ENCODE results near the gene IDH3A. TPM values are rescaled to one million over a fixed set of nuclear protein-coding genes. Genes with fewer than 3 reads are reported as not detected.

Gene IDH3A
- total RNA-seq, 1 experiment from 2014 or later, result 115 TPM

DNA sequence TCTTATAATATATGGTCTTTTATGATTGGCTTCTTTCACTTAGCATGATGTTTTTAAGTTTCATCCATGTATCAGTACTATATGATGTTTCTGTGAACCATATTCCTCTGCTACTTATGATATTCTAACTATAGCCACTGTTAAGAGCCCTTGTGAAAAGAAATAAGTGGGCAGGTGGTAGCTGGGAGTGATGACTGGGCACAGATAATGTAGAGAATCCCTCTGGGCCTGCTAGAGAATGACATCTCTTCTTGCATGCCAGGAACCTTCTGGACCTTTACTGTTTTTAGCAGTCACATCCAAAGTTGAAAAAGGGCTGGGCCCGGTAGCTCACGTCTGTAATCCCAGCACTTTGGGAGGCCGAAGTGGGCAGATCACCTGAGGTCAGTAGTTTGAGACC, 10.2 kb downstream of the IDH3A start:
- Histone ChIP-seq H3K4me1 (ENCODE audit: control insufficient read depth in 1 of 2, insufficient read depth in 2 of 2, low read length in 2 of 2) (no peaks in the 10 kb centered on the region), H3K36me3 (ENCODE audit: control insufficient read depth in 1 of 2, insufficient read depth in 2 of 2, low read length in 2 of 2) (peaks cover 31 to 35% of the 10 kb centered on the region in 2 experiments), H3K9me2 (ENCODE audit: insufficient read depth) (no peaks in the 10 kb centered on the region), H4K20me1 (ENCODE audit: insufficient read depth) (no peaks in the 10 kb centered on the region), H3K4me2 (ENCODE audit: low read length) (no peak overlapping the region), H3K27me3 (ENCODE audit: insufficient read depth, low read length) (no peaks in the 10 kb centered on the region), H2AFZ (ENCODE audit: low read depth, low read length, poor library complexity, severe bottlenecking) (no peak overlapping the region), H3K4me3 (replicated peaks in 1 of 2; ENCODE audit: low read depth in 1 of 2, low read length in 2 of 2) (no peak overlapping the region), H3K79me2 (ENCODE audit: insufficient read depth, low read length) (peaks cover 21% of the 10 kb centered on the region), H3K9ac (ENCODE audit: low read length) (no peak overlapping the region), H3K9me3 (ENCODE audit: control insufficient read depth in 1 of 2, insufficient read depth in 1 of 2, low read depth in 1 of 2, low read length in 2 of 2) (no peaks in the 10 kb centered on the region), H3K27ac (ENCODE audit: low read depth, low read length) (no peak overlapping the region)
- ATAC-seq, result no peak
- DNase-seq (ENCODE audit: low read depth, low spot score), result no peak
- intact Hi-C loops (cut with micrococcal nuclease), result no loop called here
- CTCF ChIA-PET, result no interaction called here
- TF ChIP-seq SP1 (IDR thresholded peaks at IDR 0.05; ENCODE audit: low read depth), result no peak
- no peak for TF ChIP-seq ZNF274 (IDR thresholded peaks at IDR 0.05; ENCODE audit: low read depth, low read length)
- no peak for TF ChIP-seq MAX (IDR thresholded peaks at IDR 0.05)
- TF ChIP-seq, protein P1, sequence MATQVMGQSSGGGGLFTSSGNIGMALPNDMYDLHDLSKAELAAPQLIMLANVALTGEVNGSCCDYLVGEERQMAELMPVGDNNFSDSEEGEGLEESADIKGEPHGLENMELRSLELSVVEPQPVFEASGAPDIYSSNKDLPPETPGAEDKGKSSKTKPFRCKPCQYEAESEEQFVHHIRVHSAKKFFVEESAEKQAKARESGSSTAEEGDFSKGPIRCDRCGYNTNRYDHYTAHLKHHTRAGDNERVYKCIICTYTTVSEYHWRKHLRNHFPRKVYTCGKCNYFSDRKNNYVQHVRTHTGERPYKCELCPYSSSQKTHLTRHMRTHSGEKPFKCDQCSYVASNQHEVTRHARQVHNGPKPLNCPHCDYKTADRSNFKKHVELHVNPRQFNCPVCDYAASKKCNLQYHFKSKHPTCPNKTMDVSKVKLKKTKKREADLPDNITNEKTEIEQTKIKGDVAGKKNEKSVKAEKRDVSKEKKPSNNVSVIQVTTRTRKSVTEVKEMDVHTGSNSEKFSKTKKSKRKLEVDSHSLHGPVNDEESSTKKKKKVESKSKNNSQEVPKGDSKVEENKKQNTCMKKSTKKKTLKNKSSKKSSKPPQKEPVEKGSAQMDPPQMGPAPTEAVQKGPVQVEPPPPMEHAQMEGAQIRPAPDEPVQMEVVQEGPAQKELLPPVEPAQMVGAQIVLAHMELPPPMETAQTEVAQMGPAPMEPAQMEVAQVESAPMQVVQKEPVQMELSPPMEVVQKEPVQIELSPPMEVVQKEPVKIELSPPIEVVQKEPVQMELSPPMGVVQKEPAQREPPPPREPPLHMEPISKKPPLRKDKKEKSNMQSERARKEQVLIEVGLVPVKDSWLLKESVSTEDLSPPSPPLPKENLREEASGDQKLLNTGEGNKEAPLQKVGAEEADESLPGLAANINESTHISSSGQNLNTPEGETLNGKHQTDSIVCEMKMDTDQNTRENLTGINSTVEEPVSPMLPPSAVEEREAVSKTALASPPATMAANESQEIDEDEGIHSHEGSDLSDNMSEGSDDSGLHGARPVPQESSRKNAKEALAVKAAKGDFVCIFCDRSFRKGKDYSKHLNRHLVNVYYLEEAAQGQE (IDR thresholded peaks at IDR 0.05; ENCODE audit: low read depth), result no peak
- no peak for TF ChIP-seq EZH2phosphoT487 (IDR thresholded peaks at IDR 0.05; ENCODE audit: borderline replicate concordance)
- no peak for TF ChIP-seq FOSL1 (IDR thresholded peaks at IDR 0.05; ENCODE audit: low read depth)
- TF ChIP-seq SRF (IDR thresholded peaks at IDR 0.05; ENCODE audit: low read depth), result no peak
- TF ChIP-seq JUND (IDR thresholded peaks at IDR 0.05), result no peak
- no peak for TF ChIP-seq TCF7L2 (IDR thresholded peaks at IDR 0.05; ENCODE audit: borderline replicate concordance, extremely low read depth, insufficient read depth, insufficient read length)
- TF ChIP-seq YY1 (IDR thresholded peaks at IDR 0.05; ENCODE audit: extremely low read depth, insufficient replicate concordance, low read depth, low read length), result no peak
- TF ChIP-seq ZBTB33 (IDR thresholded peaks at IDR 0.05; ENCODE audit: extremely low read depth, insufficient replicate concordance, low read length), result no peak
- TF ChIP-seq ZFX (IDR thresholded peaks at IDR 0.05), result no peak
- no peak for TF ChIP-seq EZH2 (IDR thresholded peaks at IDR 0.05)
- TF ChIP-seq SIN3A (IDR thresholded peaks at IDR 0.05; ENCODE audit: low read depth), result no peak
- POLR2A ChIA-PET, result interaction anchor here (0.6 kb wide), 1 partner anchor 10 kb away, joined by 3 read pairs; the partner anchor contains the start of gene IDH3A
- RAD21 ChIA-PET (ENCODE audit: low non-redundant PET in 1 of 2, low total read pairs in 2 of 2, uncharacterized antibody in 2 of 2, unreplicated experiment in 2 of 2), result no interaction called here
- BruUV-seq (replicated peaks), result no TSS peak
